Measurements from ENCODE around the gene ELL2. TPM values are rescaled to one million over a fixed set of nuclear protein-coding genes. Genes with fewer than 3 reads are reported as not detected.
A peak's percentile ranks its signal among the peaks of the same experiment; 100 is the strongest.

Gene ELL2
- polyA plus RNA-seq, 1 donor from 2014 or later, result 1.4 TPM

DNA sequence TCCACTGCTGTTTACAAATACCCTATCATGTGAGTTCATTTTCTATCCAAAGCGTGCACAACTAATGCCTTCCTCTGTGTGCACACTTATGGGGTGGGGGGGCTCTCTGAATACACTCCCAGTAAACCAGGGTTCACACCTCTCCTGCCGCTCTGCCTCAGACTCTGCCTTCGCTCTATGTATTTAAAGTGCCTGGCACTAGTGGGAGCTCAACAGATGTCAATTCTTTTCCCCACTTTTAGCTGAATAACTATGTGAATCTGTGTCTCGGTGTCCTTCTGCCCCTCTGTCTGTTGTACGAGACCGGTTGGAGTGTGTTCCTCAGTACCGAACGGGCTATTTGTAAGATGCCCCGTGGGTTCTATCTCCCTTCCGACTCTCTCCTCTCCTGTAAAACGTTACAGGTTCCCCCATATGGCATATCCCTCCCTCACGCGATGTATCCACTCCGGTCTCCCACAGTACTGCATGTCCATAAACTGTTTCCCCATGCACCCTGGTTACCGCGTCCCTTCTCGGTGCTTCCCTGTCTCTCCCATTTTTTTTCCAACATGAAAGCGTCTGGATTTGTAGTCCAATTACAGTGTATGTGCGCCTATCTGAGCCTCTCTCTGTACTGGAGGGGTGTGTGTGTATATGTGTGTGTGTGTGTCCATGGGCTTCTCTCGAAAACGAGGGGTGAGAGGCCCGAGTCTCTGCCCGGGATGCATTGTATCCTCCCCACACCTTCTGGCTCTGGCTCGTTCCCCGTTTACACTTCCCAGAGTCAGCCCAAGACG lies 1.6 kb downstream of the ELL2 start:
- Histone ChIP-seq H2AFZ (ENCODE audit: low read depth, low read length) (no peak overlapping the region), H3K9ac (ENCODE audit: low read length) (peak overlapping the region; percentile 64)

DNA sequence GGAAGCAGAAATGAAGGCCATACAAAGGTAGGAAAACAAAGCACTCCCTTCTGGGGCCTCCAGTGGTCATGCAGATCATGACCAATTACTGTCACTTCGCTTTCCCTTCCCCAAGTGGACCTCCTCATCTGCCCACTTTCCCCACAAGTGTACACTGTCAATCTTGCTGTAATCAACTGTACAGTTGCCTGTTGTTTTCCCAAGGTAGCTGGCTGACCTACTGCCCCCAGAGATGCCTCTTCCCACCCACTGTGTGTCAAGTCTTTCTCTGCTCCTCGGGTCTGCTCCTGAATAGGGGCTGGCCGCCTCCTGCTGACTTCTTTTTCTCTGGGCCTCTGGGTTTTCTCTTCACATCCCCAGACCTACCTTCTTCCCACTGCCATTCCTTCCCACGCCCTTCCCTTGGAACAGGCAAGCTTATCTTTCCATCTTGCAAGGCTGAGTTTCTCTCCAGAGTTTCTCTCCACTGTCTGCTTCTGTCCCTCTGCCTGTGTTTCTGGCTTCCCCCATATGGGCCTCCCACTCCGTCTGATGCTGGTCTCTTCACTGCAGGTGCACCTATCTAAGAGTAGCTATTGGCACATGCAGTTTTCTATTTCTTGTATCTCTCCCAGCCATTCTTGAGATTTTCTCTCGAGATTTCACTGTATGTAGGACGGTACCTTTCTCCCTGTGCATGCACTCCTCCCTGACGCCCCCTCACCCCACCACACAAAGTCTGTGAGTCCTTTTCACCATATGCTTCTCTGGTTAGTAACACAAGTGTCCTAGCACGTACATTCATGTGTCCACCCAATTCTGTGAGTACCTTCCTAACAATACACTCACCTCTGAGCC lies 2.4 kb downstream of the ELL2 start:
- peaks cover 8% of the 10 kb centered on the region for H3K79me2 ChIP-seq (replicated peaks; ENCODE audit: insufficient read depth, low read length)
- H3K9me2 ChIP-seq (ENCODE audit: insufficient read depth, low read length), result no peaks in the 10 kb centered on the region
- peaks cover 17% of the 10 kb centered on the region for H3K27me3 ChIP-seq (ENCODE audit: insufficient read depth, low read depth, low read length)
- no peak overlapping the region for H2AFZ ChIP-seq (ENCODE audit: low read depth, low read length)
- no peaks in the 10 kb centered on the region for H3K36me3 ChIP-seq (ENCODE audit: insufficient read depth, low read length)
- no peak overlapping the region for H3K27ac ChIP-seq (ENCODE audit: low read length)
- peak overlapping the region; percentile 82 for H3K4me3 ChIP-seq (ENCODE audit: low read length)
- H3K9ac ChIP-seq (ENCODE audit: low read length), result no peak overlapping the region
- H3K9me3 ChIP-seq (ENCODE audit: low read length), result no peaks in the 10 kb centered on the region
- H3F3A ChIP-seq (ENCODE audit: insufficient read depth, low read length, poor library complexity, severe bottlenecking), result no peaks in the 10 kb centered on the region
- no peak overlapping the region for H3K4me2 ChIP-seq (ENCODE audit: low read length)
- H4K20me1 ChIP-seq (ENCODE audit: insufficient read depth), result no peaks in the 10 kb centered on the region
- TF ChIP-seq CTCF (IDR thresholded peaks at IDR 0.05; ENCODE audit: poor library complexity, severe bottlenecking), result no peak
- TF ChIP-seq MXI1 (conservative IDR thresholded peaks at IDR 0.05; ENCODE audit: poor library complexity, severe bottlenecking), result no peak
- no peak for TF ChIP-seq RAD21 (conservative IDR thresholded peaks at IDR 0.05)
- no peak for TF ChIP-seq SMC3 (conservative IDR thresholded peaks at IDR 0.05; ENCODE audit: poor library complexity)
- no peak for TF ChIP-seq TAF1 (IDR thresholded peaks at IDR 0.05; ENCODE audit: low read depth)

More for the DNA sequence above, 1.6 kb downstream of the ELL2 start:
- peak overlapping the region; percentile 82 for H3K4me3 ChIP-seq (ENCODE audit: low read length)
- no peaks in the 10 kb centered on the region for H3F3A ChIP-seq (ENCODE audit: insufficient read depth, low read length, poor library complexity, severe bottlenecking)
- peaks cover 8% of the 10 kb centered on the region for H3K79me2 ChIP-seq (replicated peaks; ENCODE audit: insufficient read depth, low read length)
- H3K4me2 ChIP-seq (ENCODE audit: low read length), result peak overlapping the region; percentile 76
- no peaks in the 10 kb centered on the region for H4K20me1 ChIP-seq (ENCODE audit: insufficient read depth)
- no peak overlapping the region for H3K27ac ChIP-seq (ENCODE audit: low read length)
- H3K9me3 ChIP-seq (ENCODE audit: low read length), result no peaks in the 10 kb centered on the region
- H3K27me3 ChIP-seq (ENCODE audit: insufficient read depth, low read depth, low read length), result peaks cover 17% of the 10 kb centered on the region
- H3K9me2 ChIP-seq (ENCODE audit: insufficient read depth, low read length), result no peaks in the 10 kb centered on the region
- H3K36me3 ChIP-seq (ENCODE audit: insufficient read depth, low read length), result no peaks in the 10 kb centered on the region
- TF ChIP-seq CTCF (IDR thresholded peaks at IDR 0.05; ENCODE audit: poor library complexity, severe bottlenecking) (no peak), POLR2AphosphoS5 (IDR thresholded peaks at IDR 0.05) (no peak), EZH2 (IDR thresholded peaks at IDR 0.05; ENCODE audit: borderline replicate concordance, insufficient read depth, low read length, poor library complexity, severe bottlenecking) (no peak), EP300 (conservative IDR thresholded peaks at IDR 0.05; ENCODE audit: poor library complexity, severe bottlenecking) (no peak), MXI1 (conservative IDR thresholded peaks at IDR 0.05; ENCODE audit: poor library complexity, severe bottlenecking) (no peak), TAF1 (IDR thresholded peaks at IDR 0.05; ENCODE audit: low read depth) (no peak), RAD21 (conservative IDR thresholded peaks at IDR 0.05) (no peak), SMC3 (conservative IDR thresholded peaks at IDR 0.05; ENCODE audit: poor library complexity) (no peak)
- TF ChIP-seq, protein P1, sequence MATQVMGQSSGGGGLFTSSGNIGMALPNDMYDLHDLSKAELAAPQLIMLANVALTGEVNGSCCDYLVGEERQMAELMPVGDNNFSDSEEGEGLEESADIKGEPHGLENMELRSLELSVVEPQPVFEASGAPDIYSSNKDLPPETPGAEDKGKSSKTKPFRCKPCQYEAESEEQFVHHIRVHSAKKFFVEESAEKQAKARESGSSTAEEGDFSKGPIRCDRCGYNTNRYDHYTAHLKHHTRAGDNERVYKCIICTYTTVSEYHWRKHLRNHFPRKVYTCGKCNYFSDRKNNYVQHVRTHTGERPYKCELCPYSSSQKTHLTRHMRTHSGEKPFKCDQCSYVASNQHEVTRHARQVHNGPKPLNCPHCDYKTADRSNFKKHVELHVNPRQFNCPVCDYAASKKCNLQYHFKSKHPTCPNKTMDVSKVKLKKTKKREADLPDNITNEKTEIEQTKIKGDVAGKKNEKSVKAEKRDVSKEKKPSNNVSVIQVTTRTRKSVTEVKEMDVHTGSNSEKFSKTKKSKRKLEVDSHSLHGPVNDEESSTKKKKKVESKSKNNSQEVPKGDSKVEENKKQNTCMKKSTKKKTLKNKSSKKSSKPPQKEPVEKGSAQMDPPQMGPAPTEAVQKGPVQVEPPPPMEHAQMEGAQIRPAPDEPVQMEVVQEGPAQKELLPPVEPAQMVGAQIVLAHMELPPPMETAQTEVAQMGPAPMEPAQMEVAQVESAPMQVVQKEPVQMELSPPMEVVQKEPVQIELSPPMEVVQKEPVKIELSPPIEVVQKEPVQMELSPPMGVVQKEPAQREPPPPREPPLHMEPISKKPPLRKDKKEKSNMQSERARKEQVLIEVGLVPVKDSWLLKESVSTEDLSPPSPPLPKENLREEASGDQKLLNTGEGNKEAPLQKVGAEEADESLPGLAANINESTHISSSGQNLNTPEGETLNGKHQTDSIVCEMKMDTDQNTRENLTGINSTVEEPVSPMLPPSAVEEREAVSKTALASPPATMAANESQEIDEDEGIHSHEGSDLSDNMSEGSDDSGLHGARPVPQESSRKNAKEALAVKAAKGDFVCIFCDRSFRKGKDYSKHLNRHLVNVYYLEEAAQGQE (IDR thresholded peaks at IDR 0.05; ENCODE audit: borderline replicate concordance), result no peak

All from neural cell (in vitro differentiated cells).